Mucosa of descending colon (tissue), 3 donors: ENCODE measurements around the gene PLEKHO2. TPM values are rescaled to one million over a fixed set of nuclear protein-coding genes. Genes with fewer than 3 reads are reported as not detected.

ENCODE experiments used
- ATAC-seq: fragments of 200-7000 bp; cut with Tn5 transposase; one replicate; pipeline ENCODE4 v1.9.1; 2020; ENCODE audit warnings: mild to moderate bottlenecking, moderate library complexity
- DNase-seq, 3 donors: peaks; one replicate each; pipeline ENCODE4 v3.0.0-alpha.2; 2020
- H3K36me3 ChIP-seq: fragments of 200-600 bp; one replicate; pipeline ENCODE4 v1.8.0; 2021; ENCODE audit warnings: low read depth, mild to moderate bottlenecking
- H3K4me1 ChIP-seq: fragments of 200-600 bp; one replicate; pipeline ENCODE4 v1.8.0; 2021; ENCODE audit warnings: low read depth, mild to moderate bottlenecking
- H3K4me3 ChIP-seq: fragments of 200-600 bp; one replicate; pipeline ENCODE4 v1.8.0; 2021; ENCODE audit warnings: mild to moderate bottlenecking
- H3K9me3 ChIP-seq: fragments of 200-600 bp; one replicate; pipeline ENCODE4 v1.8.0; 2021; ENCODE audit warnings: mild to moderate bottlenecking
- CTCF ChIP-seq: fragments of 200-600 bp; IDR thresholded peaks from one replicate; pipeline ENCODE4 v1.8.0; 2022; ENCODE audit warnings: antibody characterized with exemption, mild to moderate bottlenecking
- intact Hi-C, 2 donors: fragments of 100-400 bp; cut with DNase I in 1 of 2; cut with micrococcal nuclease in 1 of 2; formaldehyde crosslinking; loops; one replicate each; pipeline versions ENCODE4 v1.11.0 to v1.11.1; 2022; cut with DNase I, micrococcal nuclease
- total RNA-seq, 3 donors: library from RNA; stranded (reverse); fragmentation: NEBNext Ultra II Directional in 2 of 3; extraction: Animal tissue kit (Norgen Biotek cat#: 25700) in 2 of 3; gene quantifications; one replicate each; pipeline versions ENCODE4 v1.2.1 to v1.2.4, GENCODE V29; 2021 to 2023
- donor health status: DM: no; HTN: no; CAD: no; lungs with moderate emphysema.
- donor health status: DM: no; HTN: no; CAD: no.
- donor health status: DM: no; HTN: yes; CAD: no.

Gene PLEKHO2
- total RNA-seq, 3 donors from 2014 or later = 5.8 to 38.9 (median 15.9) TPM

DNA sequence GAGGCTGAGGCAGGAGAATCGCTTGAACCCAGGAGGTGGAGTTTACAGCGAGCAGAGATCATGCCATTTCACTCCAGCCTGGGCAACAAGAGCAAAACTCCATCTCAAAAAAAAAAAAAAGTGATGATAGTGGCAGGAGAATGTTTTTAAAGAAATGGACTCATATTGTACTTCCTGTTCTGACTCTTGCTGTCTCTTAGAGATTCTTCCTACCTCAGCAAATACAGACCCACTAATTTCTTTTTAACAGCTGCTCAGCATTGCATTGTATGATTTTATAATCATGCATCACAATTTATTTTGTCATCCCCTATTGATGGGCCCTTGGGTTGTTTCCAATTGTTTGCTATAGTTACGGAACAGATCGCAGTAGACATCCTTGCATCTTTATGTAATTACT, 61.1 kb downstream of the PLEKHO2 start:
- Histone ChIP-seq H3K4me1 (peaks cover 3% of the 10 kb centered on the region), H3K4me3 (no peak overlapping the region), H3K9me3 (peaks cover 9% of the 10 kb centered on the region), H3K36me3 (no peaks in the 10 kb centered on the region)
- ATAC-seq (no peak), DNase-seq (no peak)
- intact Hi-C loops = loop anchor here (10.0 kb wide), 2 partner anchors 168 to 178 kb away; no protein-coding TSS in a partner anchor
- TF ChIP-seq CTCF = no peak

DNA sequence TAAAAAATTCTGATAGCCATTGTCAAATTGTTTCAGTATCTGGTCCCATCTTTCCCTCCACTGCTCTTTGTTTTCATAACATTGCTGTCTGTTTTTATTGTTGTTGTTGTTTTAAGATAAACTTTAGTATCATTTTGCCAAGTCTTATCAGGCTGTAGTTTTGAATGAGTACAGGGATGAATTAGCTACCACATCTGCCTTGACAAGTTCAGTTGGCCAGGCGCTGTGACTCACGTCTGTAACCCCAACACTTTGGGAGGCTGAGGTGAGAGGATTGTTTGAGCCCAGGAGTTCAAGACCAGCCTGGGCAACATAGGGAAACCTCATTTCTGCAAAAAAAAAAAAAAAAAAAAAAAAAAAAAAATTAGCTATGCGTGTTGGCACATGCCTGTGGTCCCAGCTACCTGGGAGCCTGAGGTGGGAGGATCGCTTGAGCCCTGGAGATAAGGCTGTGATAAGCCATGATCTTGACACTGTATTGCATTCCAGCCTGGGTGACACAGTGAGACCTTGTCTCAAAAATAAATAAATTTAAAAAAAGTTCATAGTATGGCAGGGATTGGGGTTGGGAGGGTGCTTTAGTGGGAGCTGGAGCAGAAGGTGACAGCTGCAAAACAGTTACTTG, 61.7 kb downstream of the PLEKHO2 start:
- no peak overlapping the region for H3K4me3 ChIP-seq
- no peak for TF ChIP-seq CTCF
- peaks cover 9% of the 10 kb centered on the region for H3K9me3 ChIP-seq
- H3K4me1 ChIP-seq = peaks cover 3% of the 10 kb centered on the region
- DNase-seq (no peak), ATAC-seq (no peak)
- intact Hi-C loops = loop anchor here (10.0 kb wide), 2 partner anchors 169 to 179 kb away; no protein-coding TSS in a partner anchor
- no peaks in the 10 kb centered on the region for H3K36me3 ChIP-seq

GRCh38 chr15:64904189-64904588, 62.5 kb downstream of the PLEKHO2 start:
- peaks cover 3% of the 10 kb centered on the region for H3K4me1 ChIP-seq
- H3K4me3 ChIP-seq = no peak overlapping the region
- ATAC-seq = no peak
- no peak for DNase-seq
- no peaks in the 10 kb centered on the region for H3K36me3 ChIP-seq
- no peak for TF ChIP-seq CTCF
- intact Hi-C loops = loop anchor here (10.0 kb wide), 2 partner anchors 169 to 179 kb away; no protein-coding TSS in a partner anchor
- H3K9me3 ChIP-seq = peaks cover 9% of the 10 kb centered on the region

GRCh38 chr15:64905119-64905831, 63.6 kb downstream of the PLEKHO2 start:
- TF ChIP-seq CTCF = peak; percentile 67
- Histone ChIP-seq H3K9me3 (peaks cover 9% of the 10 kb centered on the region), H3K4me1 (peaks cover 3% of the 10 kb centered on the region), H3K36me3 (no peaks in the 10 kb centered on the region), H3K4me3 (no peak overlapping the region)
- peak; percentile 84 for ATAC-seq
- intact Hi-C loops = loop anchor here (10.0 kb wide), 2 partner anchors 170 to 180 kb away; no protein-coding TSS in a partner anchor
- peak; percentile 78 to 81 (median 81) for DNase-seq

DNA sequence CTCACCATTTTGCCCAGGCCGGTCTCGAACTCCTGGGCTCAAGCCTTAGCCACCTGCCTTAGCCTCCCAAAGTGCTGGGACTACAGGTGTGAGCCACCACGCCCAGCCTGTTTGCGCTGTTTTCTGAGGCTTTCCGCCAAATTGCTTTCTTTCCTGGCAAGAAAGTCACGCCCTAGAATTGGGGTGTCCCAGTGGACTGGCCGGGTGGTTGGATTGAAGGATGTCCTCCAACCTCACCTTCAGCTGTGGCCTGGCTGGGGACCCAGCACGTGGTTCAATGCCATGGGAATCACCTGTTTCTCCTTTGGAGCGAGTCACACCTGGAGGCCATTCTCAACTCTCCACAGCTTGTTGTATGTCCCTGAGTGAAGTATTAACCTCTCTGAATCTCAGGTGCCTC, 64.2 kb downstream of the PLEKHO2 start:
- intact Hi-C loops = loop anchor here (10.0 kb wide), 2 partner anchors 171 to 181 kb away; no protein-coding TSS in a partner anchor
- peaks cover 3% of the 10 kb centered on the region for H3K4me1 ChIP-seq
- TF ChIP-seq CTCF = no peak
- H3K4me3 ChIP-seq = no peak overlapping the region
- H3K9me3 ChIP-seq = peaks cover 6% of the 10 kb centered on the region
- H3K36me3 ChIP-seq = no peaks in the 10 kb centered on the region
- ATAC-seq = no peak
- no peak for DNase-seq
